M059J (cell line): ENCODE measurements around the gene KRTAP4-11. TPM values are rescaled to one million over a fixed set of nuclear protein-coding genes. Genes with fewer than 3 reads are reported as not detected.
"Not testable (repeated sequence)": the region's sequence is repeated elsewhere in the genome, so short reads cannot be mapped to it uniquely, and the experiment has no call there.

Experiments
- DNase-seq: peaks from one replicate; pipeline ENCODE4 v3.0.0-alpha.2; 2012; ENCODE audit warnings: low read depth
- total RNA-seq: library from RNA; depleted of rRNA; stranded (reverse); fragments of >200 nt; shearing (Covaris generic); gene quantifications from 2 replicates; pipeline ENCODE4 v1.2.3, GENCODE V29; 2014; rRNA removed

Gene KRTAP4-11
- total RNA-seq, 1 experiment from 2014 or later: not detected

DNA sequence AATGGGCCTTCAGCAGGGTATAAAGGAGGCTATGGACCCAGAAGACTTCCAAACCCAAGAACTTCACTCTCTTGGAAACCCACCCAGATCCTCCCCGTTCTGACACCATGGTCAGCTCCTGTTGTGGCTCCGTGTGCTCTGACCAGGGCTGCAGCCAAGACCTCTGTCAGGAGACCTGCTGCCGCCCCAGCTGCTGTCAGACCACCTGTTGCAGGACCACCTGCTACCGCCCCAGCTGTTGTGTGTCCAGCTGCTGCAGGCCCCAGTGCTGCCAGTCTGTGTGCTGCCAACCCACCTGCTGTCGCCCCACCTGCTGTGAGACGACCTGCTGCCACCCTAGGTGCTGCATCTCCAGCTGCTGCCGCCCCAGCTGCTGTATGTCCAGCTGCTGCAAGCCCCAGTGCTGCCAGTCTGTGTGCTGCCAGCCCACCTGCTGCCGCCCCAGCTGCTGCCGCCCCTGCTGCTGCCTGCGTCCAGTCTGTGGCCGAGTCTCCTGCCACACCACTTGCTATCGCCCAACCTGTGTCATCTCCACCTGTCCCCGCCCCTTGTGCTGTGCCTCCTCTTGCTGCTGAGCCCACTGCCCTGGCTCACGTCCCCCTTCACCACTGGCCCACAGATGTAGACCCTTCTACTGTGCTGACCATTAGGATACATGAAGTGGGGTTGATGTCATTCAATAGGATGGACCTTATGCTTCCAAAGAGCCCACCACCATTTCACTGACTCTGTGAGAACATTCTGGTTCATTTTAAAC lies 33.9 kb downstream of the KRTAP4-11 start, which contains the start of gene KRTAP4-7:
TSS of gene KRTAP4-7 (plus strand) at position 51 of the 757 bp plus-strand sequence. CDS start at position 108, 57 bp downstream.
- DNase-seq: not testable (repeated sequence)

DNA sequence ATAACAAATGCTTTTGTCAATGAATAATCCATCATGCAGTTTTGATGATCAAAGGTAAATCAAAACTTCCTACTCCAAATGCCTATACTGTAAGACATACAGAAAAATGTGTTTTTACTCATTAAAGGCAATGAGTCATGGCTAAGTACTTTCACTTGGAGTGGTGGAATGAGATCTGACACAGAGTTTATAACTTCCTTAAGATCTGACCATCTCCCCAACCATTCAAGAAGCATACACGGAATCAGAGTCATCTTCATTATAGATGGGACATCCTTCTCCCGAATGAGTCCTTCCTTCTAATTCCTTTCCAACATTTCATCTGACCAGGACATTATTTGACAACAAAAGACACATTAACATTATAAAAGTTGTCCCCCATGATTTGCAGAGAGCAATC lies 34.7 kb downstream of the KRTAP4-11 start:
- DNase-seq: peak; percentile 66

- DNase-seq: peak; percentile 40
Observed at GRCh38 chr17:41082626-41083025, 35.5 kb downstream of the KRTAP4-11 start.

DNA sequence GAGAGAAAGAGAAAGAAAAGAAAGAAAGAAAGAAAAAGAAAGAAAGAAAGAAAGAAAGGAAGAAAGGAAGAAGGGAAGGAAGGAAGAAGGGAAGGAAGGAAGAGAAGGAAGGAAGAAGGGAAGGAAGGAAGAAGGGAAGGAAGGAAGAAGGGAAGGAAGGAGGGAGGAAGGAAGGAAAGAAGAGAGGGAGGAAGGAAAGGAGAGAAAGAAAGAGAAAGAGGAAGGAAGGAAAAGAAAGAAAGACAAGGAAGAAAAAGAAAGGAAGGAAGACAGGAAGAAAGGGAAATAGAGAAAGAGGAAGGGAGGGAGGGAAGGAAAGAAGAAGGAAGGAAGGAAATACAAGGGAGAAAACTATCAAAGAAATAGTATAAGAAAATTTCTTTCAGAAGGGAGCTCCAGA lies 41.4 kb downstream of the KRTAP4-11 start:
- no peak for DNase-seq

GRCh38 chr17:41073676-41074075 lies 44.5 kb downstream of the KRTAP4-11 start:
- no peak for DNase-seq

GRCh38 chr17:41071606-41072360 lies 46.4 kb downstream of the KRTAP4-11 start:
- DNase-seq: no peak

DNA sequence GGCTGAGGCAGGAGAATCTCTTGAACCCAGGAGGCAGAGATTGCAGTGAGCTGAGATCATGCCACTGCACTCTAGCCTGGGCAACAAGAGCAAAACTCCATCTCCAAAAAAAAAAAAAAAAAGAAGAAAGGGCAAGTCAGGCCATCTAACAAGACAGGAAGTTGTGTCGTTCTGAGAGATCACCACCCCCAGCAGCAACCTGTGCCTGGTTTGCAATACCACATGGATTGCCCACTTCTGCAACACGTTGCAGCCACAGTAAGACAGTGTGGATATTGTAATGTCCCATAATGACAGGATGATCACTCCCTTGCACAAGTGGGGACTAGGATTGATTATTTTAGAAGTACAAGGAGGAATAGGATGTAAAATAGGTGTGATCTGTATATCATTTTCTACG lies 49.1 kb downstream of the KRTAP4-11 start:
- DNase-seq: no peak

DNA sequence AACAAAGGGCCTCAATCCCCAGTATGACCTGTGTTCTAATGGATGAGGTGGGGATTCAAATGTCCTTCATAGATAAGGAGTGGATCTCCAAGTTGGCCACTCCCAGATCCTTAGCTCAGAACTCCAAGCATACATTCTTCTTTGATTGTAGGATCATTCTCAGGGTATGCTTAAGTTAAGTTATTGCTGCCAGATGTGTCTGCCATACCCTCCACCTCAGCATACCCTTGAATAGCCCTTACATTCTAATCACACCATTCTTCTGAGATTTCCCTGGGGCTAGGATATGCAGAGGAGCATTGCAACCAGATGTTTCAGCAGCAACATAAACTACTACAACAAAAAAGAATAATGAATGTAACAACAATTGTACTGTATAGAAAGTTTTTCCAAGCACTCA lies 50.9 kb downstream of the KRTAP4-11 start:
- DNase-seq: no peak

Other genes starting within 250 kb of the KRTAP4-11 start
- 0.17 TPM in 1 of 2 replicates, not detected in the other for gene KRT20, start 233.1 kb downstream of the KRTAP4-11 start, total RNA-seq
- gene KRT23, start 180.7 kb downstream of the KRTAP4-11 start, total RNA-seq: not detected in 2 replicates
- 0.20 TPM in 1 of 2 replicates, not detected in the other for gene KRT39, start 151.4 kb downstream of the KRTAP4-11 start, total RNA-seq
- not detected in 2 replicates for gene KRT40, start 134.0 kb downstream of the KRTAP4-11 start, total RNA-seq
- gene KRTAP3-3, start 124.2 kb downstream of the KRTAP4-11 start, total RNA-seq: 0.22 TPM in 1 of 2 replicates, not detected in the other
- not detected in 2 replicates for gene KRTAP3-2, start 118.5 kb downstream of the KRTAP4-11 start, total RNA-seq
- gene KRTAP3-1, start 109.2 kb downstream of the KRTAP4-11 start, total RNA-seq: 0.64 and 0.71 TPM in 2 replicates
- gene KRTAP1-5, start 91.2 kb downstream of the KRTAP4-11 start, total RNA-seq: 3.2 and 5.7 TPM in 2 replicates
- not detected in 2 replicates for gene KRTAP1-4, start 88.2 kb downstream of the KRTAP4-11 start, total RNA-seq
- gene KRTAP1-3, start 83.5 kb downstream of the KRTAP4-11 start, total RNA-seq: not detected in 2 replicates
- gene KRTAP1-1, start 76.9 kb downstream of the KRTAP4-11 start, total RNA-seq: not detected in 2 replicates
- not detected in 2 replicates for gene KRTAP2-1, start 71.1 kb downstream of the KRTAP4-11 start, total RNA-seq
- gene KRTAP2-2, start 63.1 kb downstream of the KRTAP4-11 start, total RNA-seq: not detected in 2 replicates
- 0.34 and 3.2 TPM in 2 replicates for gene KRTAP2-3, start 58.3 kb downstream of the KRTAP4-11 start, total RNA-seq
- gene KRTAP2-4, start 52.5 kb downstream of the KRTAP4-11 start, total RNA-seq: not detected in 2 replicates
- gene KRTAP4-7, start 34.2 kb downstream of the KRTAP4-11 start, total RNA-seq: not detected in 2 replicates
- gene KRTAP4-8, start 20.2 kb downstream of the KRTAP4-11 start, total RNA-seq: 0.10 TPM in 1 of 2 replicates, not detected in the other
- gene KRTAP4-16, start 16.2 kb downstream of the KRTAP4-11 start, total RNA-seq: not detected in 2 replicates
- gene KRTAP4-9, start 13.0 kb downstream of the KRTAP4-11 start, total RNA-seq: not detected in 2 replicates
- gene KRTAP4-12, start 5.8 kb upstream of the KRTAP4-11 start, total RNA-seq: not detected in 2 replicates
- not detected in 2 replicates for gene KRTAP4-6, start 22.2 kb upstream of the KRTAP4-11 start, total RNA-seq
- gene KRTAP4-5, start 31.5 kb upstream of the KRTAP4-11 start, total RNA-seq: not detected in 2 replicates
- not detected in 2 replicates for gene KRTAP4-4, start 42.4 kb upstream of the KRTAP4-11 start, total RNA-seq
- gene KRTAP4-3, start 49.8 kb upstream of the KRTAP4-11 start, total RNA-seq: not detected in 2 replicates
- not detected in 2 replicates for gene KRTAP4-2, start 59.8 kb upstream of the KRTAP4-11 start, total RNA-seq
- gene KRTAP4-1, start 66.5 kb upstream of the KRTAP4-11 start, total RNA-seq: not detected in 2 replicates
- gene KRTAP9-1, start 71.5 kb upstream of the KRTAP4-11 start, total RNA-seq: not detected in 2 replicates
- not detected in 2 replicates for gene KRTAP9-2, start 108.3 kb upstream of the KRTAP4-11 start, total RNA-seq
- not detected in 2 replicates for gene KRTAP9-3, start 114.1 kb upstream of the KRTAP4-11 start, total RNA-seq
- gene KRTAP9-8, start 119.6 kb upstream of the KRTAP4-11 start, total RNA-seq: not detected in 2 replicates
- not detected in 2 replicates for gene KRTAP9-4, start 131.3 kb upstream of the KRTAP4-11 start, total RNA-seq
- gene KRTAP9-9, start 137.0 kb upstream of the KRTAP4-11 start, total RNA-seq: not detected in 2 replicates
- not detected in 2 replicates for gene KRTAP9-6, start 147.0 kb upstream of the KRTAP4-11 start, total RNA-seq
- not detected in 2 replicates for gene KRTAP9-7, start 157.3 kb upstream of the KRTAP4-11 start, total RNA-seq
- gene KRTAP29-1, start 184.5 kb upstream of the KRTAP4-11 start, total RNA-seq: not detected in 2 replicates
- gene KRTAP16-1, start 190.9 kb upstream of the KRTAP4-11 start, total RNA-seq: not detected in 2 replicates
- not detected in 2 replicates for gene KRTAP17-1, start 197.3 kb upstream of the KRTAP4-11 start, total RNA-seq
- gene KRT33A, start 232.5 kb upstream of the KRTAP4-11 start, total RNA-seq: 0.17 TPM in 1 of 2 replicates, not detected in the other